Prostate gland (tissue), 2 donors: ENCODE data around the gene CSN2.

Source experiments
- CTCF ChIP-seq, 4 experiments: fragments of 200-600 bp in 2 of 4; fragments of 450-650 bp in 2 of 4; sonication (generic) in 2 of 4; IDR thresholded peaks; 1 replicate in 3 of 4; 2 replicates in 1 of 4; pipeline ENCODE4 v1.5.1; 2016 to 2019; ENCODE audit warnings: antibody characterized with exemption in 4 of 4, mild to moderate bottlenecking in 2 of 4, moderate library complexity in 2 of 4
- POLR2A ChIP-seq: fragments of 450-650 bp; IDR thresholded peaks from one replicate; pipeline ENCODE4 v1.6.1; 2016; ENCODE audit warnings: antibody characterized with exemption, mild to moderate bottlenecking
- POLR2AphosphoS5 ChIP-seq: sonication (generic); formaldehyde crosslinking; IDR thresholded peaks from one replicate; pipeline ENCODE4 v1.6.1; 2017; ENCODE audit warnings: antibody characterized with exemption

GRCh38 chr4:70000711-70001110 is 35.2 kb upstream of the CSN2 start:
- TF ChIP-seq CTCF (IDR thresholded peaks at IDR 0.05): no peak
- no peak for TF ChIP-seq POLR2A
- no peak for TF ChIP-seq POLR2AphosphoS5
